GM12878 (cell line): Measurements from ENCODE around the gene FAM107A. TPM values are rescaled to one million over a fixed set of nuclear protein-coding genes. Genes with fewer than 3 reads are reported as not detected.

Source experiments
- HDAC2 ChIP-seq: fragments of 200-600 bp; sonication (generic); IDR thresholded peaks from 2 replicates; pipeline ENCODE4 v1.6.1; 2017
- JUNB ChIP-seq: IDR thresholded peaks from 2 replicates; pipeline ENCODE4 v1.6.1; 2016; ENCODE audit warnings: antibody characterized with exemption, mild to moderate bottlenecking
- RELB ChIP-seq: fragments of 450-650 bp; IDR thresholded peaks from 2 replicates; pipeline ENCODE4 v1.6.1; 2017; ENCODE audit warnings: low read depth, mild to moderate bottlenecking, moderate library complexity
- SMARCA5 ChIP-seq: fragments of 450-650 bp; IDR thresholded peaks from 2 replicates; pipeline ENCODE4 v1.6.1; 2017; ENCODE audit warnings: mild to moderate bottlenecking
- YBX1 ChIP-seq: fragments of 450-650 bp; IDR thresholded peaks from 2 replicates; pipeline ENCODE4 v1.6.1; 2016; ENCODE audit warnings: antibody characterized with exemption
- ZBTB4 ChIP-seq: fragments of 450-650 bp; formaldehyde crosslinking; IDR thresholded peaks from 2 replicates; pipeline ENCODE4 v1.4.0; 2022; ENCODE audit warnings: mild to moderate bottlenecking, moderate library complexity
- ZBTB40 ChIP-seq: fragments of 450-650 bp; IDR thresholded peaks from 2 replicates; pipeline ENCODE4 v1.6.1; 2016; ENCODE audit warnings: mild to moderate bottlenecking, moderate library complexity, borderline replicate concordance
- ZZZ3 ChIP-seq: IDR thresholded peaks from 2 replicates; pipeline ENCODE4 v1.6.1; 2011; ENCODE audit warnings: low read depth; ENCODE audit not compliant: control insufficient read depth, insufficient read length
- polyA plus RNA-seq, 11 experiments: library from polyadenylated mRNA; depleted of rRNA in 4 of 11; unstranded in 6 of 11; stranded (reverse) in 5 of 11; fragments of >200 nt; fragmentation: Nextera tagmentation in 4 of 11; fragmentation: Illumina TruSeq in 1 of 11; extraction: Ambion mirVana in 4 of 11; extraction: Trizol in 1 of 11; gene quantifications; 1 replicate in 1 of 11; 2 replicates in 10 of 11; pipeline versions ENCODE4 v1.2.1 to v1.2.3, GENCODE V29; 2011 to 2016; ENCODE audit warnings: inconsistent platforms in 2 of 11, missing spikeins in 2 of 11, low read depth in 1 of 11
- total RNA-seq, 4 experiments: library from RNA; depleted of rRNA in 3 of 4; stranded (reverse); fragments of >200 nt in 3 of 4; fragmentation: Illumina TruSeq in 1 of 4; extraction: Trizol in 1 of 4; gene quantifications; 2 replicates each; pipeline versions ENCODE4 v1.2.1 to v1.2.3, GENCODE V29; 2013 to 2021

FAM107A gene
- total and polyA plus RNA-seq, 10 of the 15 experiments (the other 5 are each of a cell fraction or from before 2014, with no cell fraction given) = not detected

- TF ChIP-seq ZBTB4 (CRISPR knock-in tag) (no peak), SMARCA5 (no peak), YBX1 (no peak), RELB (no peak), JUNB (no peak), ZZZ3 (no peak), ZBTB40 (no peak), HDAC2 (no peak)
Measured at GRCh38 chr3:58536501-58537411, 40.4 kb downstream of the FAM107A start, which contains the start of gene ACOX2 (continued).
